ENCODE data around the gene STARD3NL. TPM values are rescaled to one million over a fixed set of nuclear protein-coding genes. Genes with fewer than 3 reads are reported as not detected.

STARD3NL gene
- 117 and 207 TPM in 2 replicates for total RNA-seq (2014; rRNA removed; shearing (Covaris generic))

- Histone ChIP-seq H3K9me3 (replicated peaks) (no peaks in the 10 kb centered on the region), H3K4me1 (replicated peaks) (peaks cover 21% of the 10 kb centered on the region), H3K4me3 (peak within 1 kb of the TSS; percentile 71), H3K36me3 (peaks cover 21% of the 10 kb centered on the region), H3K27me3 (replicated peaks) (no peaks in the 10 kb centered on the region), H3K27ac (peak within 1 kb of the TSS; percentile 83)
- DNase-seq (ENCODE audit: low read depth in 1 of 2, low spot score in 2 of 2) = peak; percentile 98 to 100
These were observed at the start of gene STARD3NL for GRCh38 chr7:38178004-38178694. TSS of gene STARD3NL (plus strand) at chr7:38178245. CDS start at chr7:38207505, 29,260 bp downstream.

- H3K9me3 ChIP-seq (replicated peaks) = no peaks in the 10 kb centered on the region
- no peaks in the 10 kb centered on the region for H3K36me3 ChIP-seq
- H3K4me1 ChIP-seq (replicated peaks) = peaks cover 3% of the 10 kb centered on the region; the same call in 1 of the 2 replicates
- no peak overlapping the region for H3K4me3 ChIP-seq
- no peak for DNase-seq (ENCODE audit: low read depth in 1 of 2, low spot score in 2 of 2)
- H3K27ac ChIP-seq = no peak overlapping the region
- no peaks in the 10 kb centered on the region for H3K27me3 ChIP-seq (replicated peaks)
These were observed 48.9 kb upstream of the STARD3NL start for GRCh38 chr7:38129162-38129561.

GRCh38 chr7:38129579-38129978 lies 48.5 kb upstream of the STARD3NL start:
- DNase-seq (ENCODE audit: low read depth in 1 of 2, low spot score in 2 of 2) = no peak
- Histone ChIP-seq H3K9me3 (replicated peaks) (no peaks in the 10 kb centered on the region), H3K4me3 (no peak overlapping the region), H3K27ac (no peak overlapping the region), H3K36me3 (no peaks in the 10 kb centered on the region), H3K27me3 (replicated peaks) (no peaks in the 10 kb centered on the region), H3K4me1 (replicated peaks) (peaks cover 3% of the 10 kb centered on the region; the same call in 1 of the 2 replicates)

GRCh38 chr7:38138171-38138570 lies 39.9 kb upstream of the STARD3NL start:
- Histone ChIP-seq H3K4me1 (replicated peaks) (no peaks in the 10 kb centered on the region), H3K9me3 (replicated peaks) (no peaks in the 10 kb centered on the region), H3K4me3 (no peak overlapping the region), H3K36me3 (no peaks in the 10 kb centered on the region), H3K27ac (no peak overlapping the region), H3K27me3 (replicated peaks) (0 out of 2 replicates have a peak, but pooled peaks cover 5% of the 10 kb centered on the region)
- DNase-seq (ENCODE audit: low read depth in 1 of 2, low spot score in 2 of 2) = no peak

- 0 out of 2 replicates have a peak, but pooled peaks cover 5% of the 10 kb centered on the region for H3K27me3 ChIP-seq (replicated peaks)
- H3K27ac ChIP-seq = no peak overlapping the region
- H3K9me3 ChIP-seq (replicated peaks) = no peaks in the 10 kb centered on the region
- H3K36me3 ChIP-seq = no peaks in the 10 kb centered on the region
- H3K4me3 ChIP-seq = no peak overlapping the region
- DNase-seq (ENCODE audit: low read depth in 1 of 2, low spot score in 2 of 2) = no peak
- H3K4me1 ChIP-seq (replicated peaks) = no peaks in the 10 kb centered on the region
These were observed 36.9 kb upstream of the STARD3NL start for GRCh38 chr7:38141187-38141586.

- no peaks in the 10 kb centered on the region for H3K36me3 ChIP-seq
These were observed 35.3 kb upstream of the STARD3NL start for GRCh38 chr7:38142736-38143135.

GRCh38 chr7:38147005-38147404 lies 31.0 kb upstream of the STARD3NL start:
- Histone ChIP-seq H3K9me3 (replicated peaks) (no peaks in the 10 kb centered on the region), H3K27ac (no peak overlapping the region), H3K27me3 (replicated peaks) (no peaks in the 10 kb centered on the region), H3K4me3 (no peak overlapping the region), H3K4me1 (replicated peaks) (no peaks in the 10 kb centered on the region), H3K36me3 (no peaks in the 10 kb centered on the region)
- DNase-seq (ENCODE audit: low read depth in 1 of 2, low spot score in 2 of 2) = no peak

More at GRCh38 chr7:38142736-38143135, 35.3 kb upstream of the STARD3NL start:
- no peak overlapping the region for H3K27ac ChIP-seq
- no peak for DNase-seq (ENCODE audit: low read depth in 1 of 2, low spot score in 2 of 2)
- 0 out of 2 replicates have a peak, but pooled peaks cover 2% of the 10 kb centered on the region for H3K27me3 ChIP-seq (replicated peaks)
- H3K4me1 ChIP-seq (replicated peaks) = no peaks in the 10 kb centered on the region
- no peak overlapping the region for H3K4me3 ChIP-seq
- H3K9me3 ChIP-seq (replicated peaks) = no peaks in the 10 kb centered on the region

GRCh38 chr7:38151556-38151955 lies 26.5 kb upstream of the STARD3NL start:
- Histone ChIP-seq H3K4me1 (replicated peaks) (no peaks in the 10 kb centered on the region), H3K27ac (no peak overlapping the region), H3K9me3 (replicated peaks) (no peaks in the 10 kb centered on the region), H3K36me3 (no peaks in the 10 kb centered on the region), H3K27me3 (replicated peaks) (peaks cover 7% of the 10 kb centered on the region), H3K4me3 (no peak overlapping the region)
- no peak for DNase-seq (ENCODE audit: low read depth in 1 of 2, low spot score in 2 of 2)

- DNase-seq (ENCODE audit: low read depth in 1 of 2, low spot score in 2 of 2) = no peak
- Histone ChIP-seq H3K27me3 (replicated peaks) (peaks cover 7% of the 10 kb centered on the region), H3K4me3 (no peak overlapping the region), H3K4me1 (replicated peaks) (no peaks in the 10 kb centered on the region), H3K9me3 (replicated peaks) (no peaks in the 10 kb centered on the region), H3K36me3 (no peaks in the 10 kb centered on the region), H3K27ac (no peak overlapping the region)
These were observed 24.5 kb upstream of the STARD3NL start for GRCh38 chr7:38153515-38153914.

- no peak for DNase-seq (ENCODE audit: low read depth in 1 of 2, low spot score in 2 of 2)
- Histone ChIP-seq H3K36me3 (no peaks in the 10 kb centered on the region), H3K9me3 (replicated peaks) (no peaks in the 10 kb centered on the region), H3K27me3 (replicated peaks) (peaks cover 7% of the 10 kb centered on the region), H3K4me3 (no peak overlapping the region), H3K27ac (no peak overlapping the region), H3K4me1 (replicated peaks) (no peaks in the 10 kb centered on the region)
These were observed 23.8 kb upstream of the STARD3NL start for GRCh38 chr7:38154278-38154677.

- Histone ChIP-seq H3K4me3 (no peak overlapping the region), H3K36me3 (no peaks in the 10 kb centered on the region), H3K9me3 (replicated peaks) (no peaks in the 10 kb centered on the region), H3K4me1 (replicated peaks) (no peaks in the 10 kb centered on the region), H3K27me3 (replicated peaks) (peaks cover 13% of the 10 kb centered on the region), H3K27ac (no peak overlapping the region)
- DNase-seq (ENCODE audit: low read depth in 1 of 2, low spot score in 2 of 2) = no peak
These were observed 18.0 kb upstream of the STARD3NL start for GRCh38 chr7:38160003-38160571.

- Histone ChIP-seq H3K4me3 (no peak overlapping the region), H3K9me3 (replicated peaks) (no peaks in the 10 kb centered on the region), H3K27ac (no peak overlapping the region), H3K4me1 (replicated peaks) (no peaks in the 10 kb centered on the region), H3K27me3 (replicated peaks) (peaks cover 5% of the 10 kb centered on the region; the same call in 1 of the 2 replicates), H3K36me3 (no peaks in the 10 kb centered on the region)
- DNase-seq (ENCODE audit: low read depth in 1 of 2, low spot score in 2 of 2) = no peak
These were observed 16.0 kb upstream of the STARD3NL start for GRCh38 chr7:38162036-38162435.

GRCh38 chr7:38163671-38164070 lies 14.4 kb upstream of the STARD3NL start:
- DNase-seq (ENCODE audit: low read depth in 1 of 2, low spot score in 2 of 2) = no peak
- H3K4me3 ChIP-seq = no peak overlapping the region
- no peaks in the 10 kb centered on the region for H3K36me3 ChIP-seq
- peaks cover 8% of the 10 kb centered on the region; the same call in 1 of the 2 replicates for H3K27me3 ChIP-seq (replicated peaks)
- H3K9me3 ChIP-seq (replicated peaks) = no peaks in the 10 kb centered on the region
- no peaks in the 10 kb centered on the region for H3K4me1 ChIP-seq (replicated peaks)
- no peak overlapping the region for H3K27ac ChIP-seq

GRCh38 chr7:38168890-38169570 lies 9.0 kb upstream of the STARD3NL start:
- Histone ChIP-seq H3K4me1 (replicated peaks) (peaks cover 7% of the 10 kb centered on the region), H3K27ac (no peak overlapping the region), H3K27me3 (replicated peaks) (peaks cover 6% of the 10 kb centered on the region; the same call in 1 of the 2 replicates), H3K9me3 (replicated peaks) (no peaks in the 10 kb centered on the region), H3K4me3 (no peak overlapping the region), H3K36me3 (no peaks in the 10 kb centered on the region)
- no peak for DNase-seq (ENCODE audit: low read depth in 1 of 2, low spot score in 2 of 2)

All from SJSA1 (cell line).